Islet of Langerhans (tissue), 1 donor: ENCODE measurements around the gene CCDC122.
A peak's percentile ranks its signal among the peaks of the same experiment; 100 is the strongest.

Experiments
- FAIRE-seq: peaks from one replicate; lab custom pipeline; 2011; peaks lifted over from hg19 to GRCh38; lab: Jason Lieb, UNC

Gene CCDC122

DNA sequence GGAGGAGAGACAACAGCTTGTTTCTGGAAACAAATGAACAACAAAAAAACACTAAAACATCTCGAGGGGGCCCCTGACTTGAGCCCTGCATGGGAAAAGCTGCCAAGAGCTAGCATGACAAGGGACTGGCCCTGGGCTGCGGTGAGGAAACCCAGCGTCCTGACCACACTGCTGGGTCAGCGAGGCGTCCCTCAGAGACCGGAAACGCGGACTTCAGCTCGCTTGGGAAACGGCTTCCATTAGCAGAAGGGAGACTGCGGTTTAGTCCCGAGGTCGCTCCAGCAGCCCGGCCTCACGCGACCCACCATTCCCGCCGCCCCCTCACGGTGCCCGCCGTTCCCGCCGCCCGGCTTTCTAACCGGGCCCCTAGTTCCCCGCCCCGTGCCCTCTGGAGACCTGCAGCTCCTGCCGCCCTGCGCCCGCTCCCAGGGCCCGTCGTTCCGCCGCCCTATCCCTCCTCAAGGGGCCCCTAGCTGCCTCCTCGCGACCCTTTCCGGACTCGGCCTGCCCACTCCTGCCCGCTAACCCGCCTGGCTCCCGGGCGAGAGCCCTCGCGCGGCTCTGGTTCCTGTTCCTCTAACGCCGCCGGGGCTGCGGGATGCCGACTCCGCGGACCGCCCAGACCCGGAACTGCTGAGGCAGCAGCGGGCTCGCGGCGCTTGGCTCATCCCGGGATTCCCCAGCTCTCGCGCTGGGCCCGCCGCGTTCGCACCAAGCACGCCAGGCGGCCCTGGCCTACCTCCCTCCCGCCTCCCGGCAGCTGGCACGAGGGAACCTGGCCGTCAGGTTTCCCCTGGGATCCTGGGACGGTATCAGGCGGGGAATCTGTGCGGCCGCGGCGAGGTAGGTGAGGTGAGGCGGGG is at the start of gene CCDC122:
Gene CCDC122, minus strand, starts transcription at position 849 of the 863 bp plus-strand sequence. CDS start 10,364 bp downstream, outside the sequence.
- peak; percentile 61 for FAIRE-seq

DNA sequence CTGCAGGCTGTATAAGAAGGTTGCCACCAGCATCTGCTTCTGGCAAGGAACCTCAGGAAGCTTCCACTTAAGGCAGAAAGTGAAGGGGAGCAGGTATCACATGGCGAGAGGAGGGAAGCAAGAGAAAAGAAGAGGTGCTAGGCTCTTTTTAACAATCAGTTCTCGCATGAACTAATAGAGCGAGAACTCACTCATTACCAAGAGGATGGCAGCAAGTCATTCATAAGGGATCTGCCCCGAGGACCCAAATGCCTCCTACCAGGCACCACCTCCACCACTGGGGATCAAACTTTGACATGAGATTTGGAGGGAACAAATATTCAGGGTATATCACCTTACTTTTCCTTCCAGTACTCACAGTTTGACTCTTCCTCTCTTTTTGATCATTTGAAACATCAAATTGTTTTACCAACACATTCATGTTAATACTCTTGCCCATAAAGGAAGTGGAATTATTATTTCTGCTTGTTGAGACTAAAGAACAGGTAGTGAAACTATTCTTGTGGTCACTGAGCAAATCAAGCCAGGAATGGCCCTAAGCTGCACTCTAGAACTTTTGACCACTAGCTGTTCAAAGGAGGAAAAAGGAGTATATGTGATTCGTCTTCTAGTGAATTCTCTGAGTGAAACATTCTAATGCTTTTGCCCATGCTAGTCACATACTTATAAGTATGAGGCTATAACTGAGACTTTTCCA is 45.2 kb upstream of the CCDC122 start:
- no peak for FAIRE-seq

DNA sequence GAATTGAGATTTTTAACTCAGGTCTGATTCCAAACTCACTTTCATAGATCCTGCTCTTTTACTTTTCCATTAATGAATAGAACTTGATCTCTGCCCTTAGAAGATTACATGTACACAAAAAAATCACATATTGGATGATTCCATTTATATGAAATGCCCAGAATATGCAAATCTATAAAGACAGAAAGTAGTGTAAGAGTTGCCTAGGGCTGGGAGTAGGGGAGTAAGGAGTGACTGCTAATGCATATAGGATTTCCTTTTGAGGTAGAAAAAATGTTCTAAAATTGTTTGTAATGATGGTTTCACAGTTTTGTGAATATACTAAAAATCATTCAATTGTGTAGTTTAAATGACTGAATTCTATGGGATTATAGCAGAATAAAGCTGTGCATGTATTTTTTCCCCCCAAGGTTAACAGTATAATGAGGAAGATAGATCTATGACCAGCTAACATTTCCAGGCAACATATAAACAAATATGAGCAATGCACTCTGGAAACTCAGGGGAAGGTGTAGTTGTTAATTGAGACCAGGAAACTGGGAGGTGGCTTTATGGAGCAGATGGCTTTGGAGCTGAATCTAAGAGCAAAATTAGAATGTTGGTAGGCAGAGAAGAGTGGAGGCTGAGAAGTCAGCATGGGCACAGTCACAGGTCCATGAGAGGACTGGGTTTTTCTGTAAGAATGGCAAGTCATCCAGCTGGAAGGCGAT is 41.6 kb upstream of the CCDC122 start:
- no peak for FAIRE-seq

DNA sequence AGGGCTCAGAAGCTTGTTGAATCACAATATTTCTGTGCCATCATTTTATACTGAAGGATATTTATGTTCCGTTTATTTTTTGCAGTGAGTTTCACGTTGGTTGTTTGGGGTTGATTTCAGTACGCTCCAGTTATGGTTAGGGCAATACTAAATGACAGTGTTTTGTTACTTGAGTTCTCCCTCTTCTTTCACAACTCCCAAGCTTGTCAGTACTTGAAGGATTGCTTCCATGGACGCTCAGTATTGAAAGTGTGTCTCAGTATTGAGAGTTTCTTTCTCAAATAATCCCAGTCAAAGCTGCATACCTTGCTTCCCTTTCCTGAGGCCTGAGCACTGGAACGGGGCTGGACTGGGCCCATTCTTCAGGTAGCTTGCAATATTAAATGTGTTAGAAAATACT is 39.1 kb upstream of the CCDC122 start:
- FAIRE-seq = no peak

DNA sequence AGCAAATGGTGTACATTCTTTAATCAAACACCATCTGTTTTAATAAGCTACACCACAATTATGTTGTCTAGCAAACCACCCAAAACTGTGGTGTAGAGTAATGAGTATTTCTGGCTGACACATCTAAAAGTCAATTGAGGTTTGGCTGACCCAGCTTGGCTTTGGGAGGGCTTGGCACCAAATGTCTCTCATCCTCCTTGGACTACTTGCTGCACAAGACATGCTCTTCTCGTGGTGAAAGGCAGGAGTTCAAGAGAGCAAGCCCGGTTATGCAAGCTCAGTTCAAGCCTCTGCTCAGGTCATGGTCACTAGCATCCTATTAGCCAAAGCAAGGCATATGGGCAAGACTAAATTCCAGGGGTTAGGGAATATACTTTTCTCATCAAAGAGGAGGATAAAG is 37.3 kb upstream of the CCDC122 start:
- FAIRE-seq = no peak

DNA sequence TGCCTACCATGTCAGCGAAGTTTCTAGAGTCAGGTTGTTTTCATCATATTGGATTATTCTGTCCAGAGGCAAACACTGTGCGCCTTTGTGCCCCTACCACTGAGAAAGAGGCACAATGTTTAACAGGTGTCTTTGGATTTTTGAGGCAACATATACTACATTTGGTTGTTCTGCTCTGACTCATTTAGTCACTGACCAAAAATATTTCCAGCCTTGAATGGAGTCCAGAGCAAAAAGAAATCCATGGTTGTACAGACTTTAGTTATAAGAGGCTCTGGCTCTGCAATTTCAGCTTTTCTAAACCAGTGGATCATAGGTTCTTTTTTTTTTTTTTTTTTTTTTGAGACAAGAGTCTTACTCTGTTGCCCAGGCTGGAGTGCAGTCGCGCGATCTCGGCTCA is 35.9 kb upstream of the CCDC122 start:
- FAIRE-seq = no peak

DNA sequence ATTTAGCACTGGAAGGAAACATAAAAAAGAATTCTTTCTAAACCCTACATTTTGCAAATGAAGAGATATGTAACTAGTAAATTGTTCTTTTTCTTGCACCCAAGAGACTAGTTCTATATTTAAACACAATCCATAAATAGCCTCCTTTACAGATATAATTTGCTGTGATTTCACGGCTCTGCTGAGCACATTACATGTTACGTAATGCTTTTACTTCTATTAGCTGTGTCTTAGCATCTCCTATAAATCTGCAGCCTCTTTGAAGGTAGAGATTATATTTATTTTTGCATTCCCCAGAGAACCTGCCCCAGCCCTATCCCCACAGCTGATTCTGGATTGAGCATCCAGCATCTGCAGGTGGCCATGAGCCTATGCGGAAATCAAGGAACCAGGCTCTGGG is 32.3 kb upstream of the CCDC122 start:
- FAIRE-seq = peak; percentile 71

DNA sequence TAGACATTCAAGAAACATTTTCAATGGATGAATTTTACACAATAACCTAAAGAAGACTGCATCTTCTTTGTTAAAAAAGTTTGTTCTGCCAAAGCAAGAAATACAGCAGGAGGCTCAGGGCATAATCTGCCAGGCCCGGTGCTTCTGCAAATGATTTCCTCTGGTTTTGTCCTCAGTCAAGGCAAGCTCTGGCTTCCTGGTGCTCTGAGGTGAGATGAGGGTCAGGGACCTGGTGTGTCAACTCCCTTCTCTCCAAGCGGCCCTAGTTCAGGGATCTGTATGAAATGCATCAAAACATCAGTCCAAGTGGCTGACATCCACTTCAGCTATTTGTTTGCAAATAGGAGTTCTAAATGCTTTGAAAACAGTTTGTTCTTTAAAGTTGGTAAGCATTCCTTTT is 31.7 kb upstream of the CCDC122 start:
- no peak for FAIRE-seq

DNA sequence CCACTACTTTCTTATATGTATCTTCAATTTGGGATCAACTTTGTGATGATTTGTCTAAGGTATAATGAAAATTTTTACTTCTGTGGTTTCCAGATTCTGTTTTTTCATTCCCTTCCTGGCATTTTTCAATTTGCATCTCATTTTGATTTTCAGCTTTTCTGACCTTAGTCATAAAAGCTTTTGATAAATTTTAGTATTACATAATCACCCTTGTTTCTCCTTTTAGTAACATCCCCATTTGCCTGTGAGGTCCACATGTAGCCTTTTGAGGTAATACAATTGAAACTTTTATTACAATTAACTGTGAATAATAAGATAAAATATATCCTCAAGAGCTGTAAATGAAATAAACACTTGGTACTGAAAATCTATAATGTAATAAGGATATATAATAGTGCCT is 31.3 kb upstream of the CCDC122 start:
- FAIRE-seq = peak; percentile 64

DNA sequence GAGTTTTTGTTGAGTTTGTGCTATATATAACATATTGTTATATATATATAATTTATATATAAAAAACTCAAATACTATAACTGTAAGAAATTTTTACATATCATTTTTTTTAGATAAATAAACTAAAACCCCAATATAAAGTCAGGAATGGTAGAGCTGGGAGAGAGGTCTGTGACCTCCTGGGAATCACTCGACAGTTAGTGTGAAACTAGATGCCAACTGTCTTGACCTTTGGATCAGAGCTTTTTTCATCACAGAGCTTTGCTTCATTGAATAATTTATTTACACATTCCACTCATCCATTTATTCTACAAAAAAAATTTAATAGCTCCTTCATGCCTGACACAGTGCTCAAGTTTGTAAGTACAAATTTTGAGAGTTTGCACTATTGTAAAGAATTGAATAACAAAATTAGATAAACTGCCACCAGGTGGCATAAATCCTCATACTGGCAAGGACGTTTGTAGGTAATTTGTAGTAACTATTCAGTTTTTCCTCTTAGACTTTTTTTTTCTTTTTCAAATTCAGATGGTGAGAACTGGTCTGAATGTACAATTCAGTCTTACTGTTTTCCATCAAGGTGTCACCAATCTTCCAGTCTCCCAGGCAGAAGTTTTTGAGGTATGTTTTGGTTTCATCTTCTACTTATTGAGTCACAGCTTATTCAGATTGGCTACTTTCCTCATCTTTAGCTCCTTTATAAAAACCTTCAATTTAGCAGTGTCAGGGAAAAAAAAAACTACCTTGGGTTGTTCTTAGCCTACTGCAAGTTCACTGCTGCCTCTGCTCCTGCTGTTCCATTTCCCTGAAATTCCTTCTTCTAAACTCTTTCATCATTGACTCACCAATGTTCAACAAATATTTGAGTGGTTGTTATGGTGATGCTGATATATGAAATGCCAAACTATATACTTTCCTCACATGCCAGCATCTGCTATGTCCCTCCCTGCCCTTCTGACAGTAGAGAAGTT is 28.9 kb upstream of the CCDC122 start:
- FAIRE-seq = peak; percentile 99

DNA sequence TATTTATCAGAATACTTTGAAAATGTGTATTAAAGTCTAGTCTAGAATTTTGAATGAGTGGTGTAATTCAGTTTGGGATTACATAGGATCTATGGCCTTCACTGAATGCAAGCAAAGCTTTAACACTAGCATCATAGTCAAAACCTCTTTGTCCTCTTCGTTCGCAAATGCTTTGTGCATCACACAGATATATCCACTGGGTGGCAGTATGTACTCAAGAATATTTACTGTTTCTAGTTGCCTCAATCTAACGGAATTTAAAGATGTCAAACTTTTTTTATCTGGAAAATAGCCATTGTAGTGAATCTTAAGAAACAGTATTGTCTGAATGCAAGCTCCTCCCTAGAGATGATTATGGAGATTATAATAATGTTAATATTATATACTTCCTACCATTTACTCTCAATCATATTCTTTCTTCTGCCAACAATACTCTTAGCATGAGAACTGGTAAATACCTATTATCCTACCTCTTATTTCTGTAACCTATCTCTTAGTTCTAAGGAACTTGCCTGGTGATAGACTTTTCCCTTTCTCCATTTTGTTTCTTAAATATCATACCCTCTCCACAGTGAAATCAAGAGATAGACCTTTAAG is 26.0 kb upstream of the CCDC122 start:
- FAIRE-seq = peak; percentile 100

DNA sequence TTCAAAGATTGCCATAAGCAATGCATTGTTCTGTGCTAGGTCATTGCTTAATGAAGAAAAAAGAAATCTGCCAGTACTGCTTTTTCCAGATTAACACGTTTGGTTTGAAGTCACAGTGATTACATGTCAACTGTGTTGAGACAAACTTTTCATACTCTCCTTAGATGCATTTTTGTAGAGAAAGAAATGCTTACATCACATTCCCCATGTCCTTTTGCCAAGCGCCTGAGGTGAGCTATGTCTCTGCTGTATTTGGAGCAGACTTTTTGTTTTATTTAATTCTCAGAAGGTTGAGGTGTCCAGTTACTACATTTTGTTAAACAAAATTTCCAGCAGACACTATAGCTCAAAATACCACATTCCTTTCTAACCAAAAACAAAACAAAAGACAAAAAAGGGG is 16.4 kb upstream of the CCDC122 start:
- no peak for FAIRE-seq

DNA sequence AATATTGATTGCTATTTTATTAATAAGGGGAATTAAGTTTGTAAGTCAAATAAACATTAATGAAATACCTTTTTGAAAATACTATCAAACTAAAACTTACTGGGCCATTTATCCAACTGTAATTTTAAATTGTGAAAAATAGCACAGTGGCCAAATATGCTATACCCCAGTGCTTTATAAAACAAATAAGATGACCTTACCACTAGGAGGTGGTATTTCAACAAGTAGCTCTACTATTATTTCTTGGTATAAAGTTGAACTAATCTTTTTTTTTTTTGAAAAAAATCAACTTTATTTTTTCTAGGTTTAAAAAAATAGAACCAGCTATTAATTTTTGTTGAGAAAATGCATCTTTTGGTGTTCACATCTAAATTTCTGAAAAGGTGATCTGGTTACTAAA is 14.9 kb upstream of the CCDC122 start:
- FAIRE-seq = no peak

DNA sequence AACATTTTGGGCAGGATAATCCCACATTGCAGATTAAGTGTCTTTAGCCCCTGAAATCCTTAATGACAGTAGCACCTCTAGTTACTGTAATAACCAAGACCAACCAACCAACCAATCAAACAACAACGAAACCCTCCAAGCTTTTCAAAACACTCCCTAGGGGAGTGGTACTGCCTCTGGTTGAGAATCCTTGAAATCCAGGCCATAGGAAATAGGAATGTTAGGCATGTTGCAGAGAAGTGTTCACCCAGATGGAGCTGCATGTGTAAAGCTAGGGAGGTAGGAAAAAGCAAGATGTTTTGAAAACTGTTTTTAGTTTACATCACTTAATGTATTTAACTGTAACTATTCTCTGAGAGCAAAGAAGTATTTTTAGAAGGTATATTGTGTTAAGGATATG is 4.7 kb upstream of the CCDC122 start:
- FAIRE-seq = no peak

DNA sequence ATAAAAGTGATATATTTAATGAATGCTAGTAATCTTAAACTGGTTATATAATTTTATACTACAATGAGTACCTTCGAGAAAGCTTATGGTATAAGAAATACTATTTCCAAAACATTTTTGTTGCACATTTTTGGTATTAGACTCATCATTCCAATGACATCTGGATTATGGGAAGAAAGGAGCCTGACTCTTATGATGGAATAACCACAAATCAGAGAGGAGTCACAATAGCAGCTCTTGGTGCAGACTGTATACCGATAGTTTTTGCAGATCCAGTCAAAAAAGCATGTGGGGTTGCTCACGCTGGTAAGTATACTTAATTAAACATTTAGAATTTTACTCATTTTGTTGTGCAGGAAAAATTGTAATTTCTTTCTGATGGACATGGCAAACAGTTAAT is 4.1 kb upstream of the CCDC122 start:
- FAIRE-seq = no peak

DNA sequence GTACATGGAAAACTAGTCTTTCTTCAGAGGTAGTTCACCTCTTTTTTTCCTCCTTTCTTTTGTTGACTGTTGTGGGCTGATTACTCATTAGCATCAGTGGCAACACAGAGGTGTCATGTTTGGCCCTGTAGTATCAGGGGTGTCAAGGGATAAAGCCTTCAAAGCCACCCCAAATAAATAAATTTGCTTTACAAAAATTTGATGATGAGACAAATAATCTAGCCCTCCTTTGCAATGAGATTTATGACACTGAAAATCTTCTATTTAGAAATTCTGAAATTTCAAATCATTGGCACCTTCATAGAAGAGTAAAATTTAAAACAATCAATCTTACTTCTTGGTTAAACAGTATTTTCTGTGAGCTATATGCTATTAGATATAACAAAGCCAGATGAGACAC is 2.0 kb upstream of the CCDC122 start:
- no peak for FAIRE-seq

DNA sequence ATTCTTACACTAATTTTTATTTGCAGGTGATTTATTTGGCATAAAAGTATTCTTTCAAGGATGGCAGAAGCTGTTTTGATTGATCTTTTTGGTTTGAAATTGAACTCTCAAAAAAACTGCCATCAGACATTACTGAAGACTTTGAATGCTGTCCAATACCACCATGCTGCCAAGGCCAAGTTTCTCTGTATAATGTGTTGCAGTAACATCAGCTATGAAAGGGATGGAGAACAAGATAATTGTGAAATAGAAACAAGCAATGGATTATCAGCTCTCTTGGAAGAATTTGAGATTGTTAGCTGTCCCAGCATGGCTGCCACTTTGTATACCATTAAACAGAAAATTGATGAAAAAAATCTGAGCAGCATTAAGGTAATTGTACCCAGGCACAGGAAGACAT is 1.4 kb upstream of the CCDC122 start:
- FAIRE-seq = no peak

DNA sequence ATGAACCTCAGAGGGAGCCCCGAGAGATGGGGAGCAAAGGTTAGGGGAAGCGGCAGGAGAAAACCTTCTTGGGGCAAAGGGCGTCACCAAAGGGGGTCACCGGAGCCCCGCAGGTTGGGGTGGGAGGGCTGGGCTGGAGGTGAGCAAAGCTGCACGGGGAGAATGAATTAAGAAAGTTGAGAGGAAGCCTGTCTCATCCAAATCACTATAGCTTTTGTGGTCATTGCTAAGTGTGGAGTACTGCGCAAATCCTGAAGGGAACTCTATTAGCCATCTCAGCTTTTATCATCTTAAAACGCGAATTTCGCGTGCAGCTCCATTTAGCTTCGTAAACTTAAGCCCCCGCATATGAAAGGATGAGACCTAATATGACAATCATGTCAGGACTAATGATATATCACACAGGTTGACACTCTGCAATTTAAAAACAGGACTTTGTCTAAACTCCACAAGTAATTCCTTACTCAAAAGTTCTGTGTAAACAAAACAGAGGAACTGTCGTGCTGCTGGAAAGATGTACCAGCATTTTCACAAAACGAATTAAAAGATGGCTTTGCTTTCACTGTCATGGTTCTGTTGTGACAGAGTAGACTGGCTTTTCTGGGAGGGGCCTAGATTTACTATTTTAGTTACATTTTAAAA is 795 bp upstream of the CCDC122 start:
- no peak for FAIRE-seq

DNA sequence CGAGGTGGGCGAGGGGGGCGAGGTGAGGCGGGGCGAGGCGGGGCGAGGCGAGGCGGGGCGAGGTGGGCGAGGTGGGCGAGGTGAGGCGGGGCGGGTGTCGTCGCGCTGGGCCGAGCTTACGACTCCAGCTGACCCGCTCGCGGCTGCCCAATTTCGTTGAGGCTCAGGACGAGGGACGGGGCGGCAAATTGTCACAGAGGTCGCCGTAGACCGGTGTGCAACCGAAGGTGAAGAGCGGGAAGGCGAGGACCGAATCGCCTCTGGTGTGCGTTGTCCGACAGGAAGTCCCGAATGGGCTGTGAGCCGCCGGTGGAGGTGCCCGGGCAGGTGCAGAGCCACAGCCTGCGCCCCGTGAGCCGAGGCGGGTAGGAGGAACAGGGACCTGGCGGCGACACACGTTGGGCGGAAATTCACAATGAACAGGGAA is 228 bp upstream of the CCDC122 start, which contains the start of gene LACC1:
Gene LACC1, plus strand, starts transcription at position 150 of the 427 bp plus-strand sequence. CDS start 1,082 bp downstream, outside the sequence.
- FAIRE-seq = no peak

DNA sequence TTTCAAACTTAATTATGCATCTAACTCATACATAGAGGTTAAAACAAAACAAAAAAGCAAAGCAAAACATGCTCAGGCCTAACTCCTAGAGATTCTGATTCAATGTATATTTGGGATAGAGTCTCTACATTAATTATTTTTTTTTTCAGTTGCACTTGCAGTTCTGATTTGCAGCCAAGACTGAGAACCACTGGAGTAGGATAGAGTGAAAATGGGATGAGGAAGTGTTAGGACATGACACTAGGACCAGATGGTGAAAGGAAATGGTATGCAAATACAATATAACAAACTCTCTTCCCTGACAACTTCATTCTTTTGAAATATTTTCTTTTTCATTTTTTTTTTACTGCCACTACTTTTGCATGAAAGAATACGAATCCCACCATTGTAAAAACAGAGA is 1.8 kb downstream of the CCDC122 start:
- FAIRE-seq = no peak

DNA sequence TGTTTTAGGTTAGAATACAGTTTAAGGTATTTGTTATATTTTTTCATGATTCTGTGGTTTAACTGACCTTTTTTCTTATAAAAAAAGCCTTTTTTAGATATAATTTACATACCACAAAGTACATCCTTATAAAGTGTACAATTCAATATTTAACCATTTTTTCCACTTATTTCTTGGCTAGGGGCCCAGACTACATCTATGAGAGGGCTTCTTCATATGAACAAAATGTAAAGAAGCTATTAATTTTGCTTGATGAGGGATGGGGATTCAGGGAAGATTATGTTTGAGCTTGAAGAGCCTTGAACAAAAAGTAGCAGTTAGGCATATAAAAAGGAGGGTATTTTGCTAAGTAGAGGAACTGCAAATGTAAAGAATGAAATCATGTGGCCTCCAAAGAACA is 2.2 kb downstream of the CCDC122 start:
- FAIRE-seq = peak; percentile 65
